ENCODE results near the gene HRH1.
"Not testable (repeated sequence)": the region's sequence is repeated elsewhere in the genome, so short reads cannot be mapped to it uniquely, and the experiment has no call there.

HRH1 gene

GRCh38 chr3:11211531-11212298 is 57.4 kb downstream of the HRH1 start:
- no peak for DNase-seq

- no peak for DNase-seq
Observed at GRCh38 chr3:11212299-11212608, 58.0 kb downstream of the HRH1 start.

- no peak for DNase-seq
Observed at GRCh38 chr3:11212784-11213183, 58.5 kb downstream of the HRH1 start.

GRCh38 chr3:11213810-11214450 is 59.6 kb downstream of the HRH1 start:
- DNase-seq: no peak

GRCh38 chr3:11214451-11214978 is 60.2 kb downstream of the HRH1 start:
- no peak for DNase-seq

GRCh38 chr3:11217370-11217769 is 63.1 kb downstream of the HRH1 start:
- DNase-seq: not testable (repeated sequence)

GRCh38 chr3:11220230-11220629 is 65.9 kb downstream of the HRH1 start:
- no peak for DNase-seq

- DNase-seq: no peak
Observed at GRCh38 chr3:11221818-11222415, 67.6 kb downstream of the HRH1 start.

- no peak for DNase-seq
Observed at GRCh38 chr3:11224010-11224409, 69.7 kb downstream of the HRH1 start.

- no peak for DNase-seq
Observed at GRCh38 chr3:11224870-11225229, 70.6 kb downstream of the HRH1 start.

- DNase-seq: no peak
Observed at GRCh38 chr3:11226042-11226370, 71.7 kb downstream of the HRH1 start.

- DNase-seq: no peak
Observed at GRCh38 chr3:11228041-11228440, 73.7 kb downstream of the HRH1 start.

GRCh38 chr3:11230125-11230524 is 75.8 kb downstream of the HRH1 start:
- DNase-seq: no peak

- no peak for DNase-seq
Observed at GRCh38 chr3:11230832-11231231, 76.5 kb downstream of the HRH1 start.

GRCh38 chr3:11235385-11235784 is 81.1 kb downstream of the HRH1 start:
- no peak for DNase-seq

- DNase-seq: peak; percentile 15
Observed at GRCh38 chr3:11236588-11237461, 82.5 kb downstream of the HRH1 start.

GRCh38 chr3:11238060-11238459 is 83.8 kb downstream of the HRH1 start:
- DNase-seq: no peak

GRCh38 chr3:11238880-11239279 is 84.6 kb downstream of the HRH1 start:
- DNase-seq: no peak

GRCh38 chr3:11239796-11240195 is 85.5 kb downstream of the HRH1 start:
- no peak for DNase-seq

GRCh38 chr3:11240496-11240895 is 86.2 kb downstream of the HRH1 start:
- DNase-seq: no peak

- no peak for DNase-seq
Observed at GRCh38 chr3:11244121-11244677, 89.9 kb downstream of the HRH1 start.

GRCh38 chr3:11245276-11245675 is 91.0 kb downstream of the HRH1 start:
- no peak for DNase-seq

Measured in NCI-H2171 (cell line).